NT2/D1 (cell line): ENCODE results near the gene MICOS13.

Experiments
- SUZ12 ChIP-seq: IDR thresholded peaks from 2 replicates; pipeline ENCODE4 v1.6.1; 2011; ENCODE audit not compliant: insufficient read length, insufficient read depth; ENCODE audit errors: extremely low read depth
- ZNF274 ChIP-seq: IDR thresholded peaks from 2 replicates; pipeline ENCODE4 v1.6.1; 2011; ENCODE audit warnings: mild to moderate bottlenecking, low read depth, low read length

- no peak for TF ChIP-seq SUZ12
- no peak for TF ChIP-seq ZNF274
Observed at GRCh38 chr19:5698635-5699422, 18.5 kb upstream of the MICOS13 start.
